ENCODE data around the gene PANK4. TPM values are rescaled to one million over a fixed set of nuclear protein-coding genes. Genes with fewer than 3 reads are reported as not detected.
A peak's percentile ranks its signal among the peaks of the same experiment; 100 is the strongest.

The PANK4 gene
- total and polyA plus RNA-seq, 9 of the 15 experiments (the other 6 are each of a cell fraction or from before 2014, with no cell fraction given) = 0.93 to 55.6 (median 31.5) TPM

GRCh38 chr1:2513939-2514652 is 12.3 kb downstream of the PANK4 start:
- in situ Hi-C loops (cut with MboI) = no loop called here
- Histone ChIP-seq H3K9ac (ENCODE audit: insufficient read depth in 1 of 2, low read depth in 2 of 2, low read length in 2 of 2) (no peak overlapping the region), H3K27me3 (ENCODE audit: control insufficient read depth in 2 of 2, insufficient read depth in 2 of 2, low read length in 2 of 2) (no peaks in the 10 kb centered on the region), H3K4me2 (ENCODE audit: insufficient read depth, low read length) (no peak overlapping the region), H4K20me1 (replicated peaks; ENCODE audit: control insufficient read depth, insufficient read depth, low read length) (no peaks in the 10 kb centered on the region), H3K27ac (ENCODE audit: extremely low read depth, low read depth, low read length) (no peak overlapping the region), H3K79me2 (ENCODE audit: control insufficient read depth, insufficient read depth, low read length) (no peaks in the 10 kb centered on the region), H3K9me3 (replicated peaks; ENCODE audit: control insufficient read depth, insufficient read depth, low read depth, low read length) (no peaks in the 10 kb centered on the region), H3K4me1 (replicated peaks in 1 of 2; ENCODE audit: control insufficient read depth in 2 of 2, insufficient read depth in 2 of 2, low read length in 2 of 2) (peaks cover 0 to 36% of the 10 kb centered on the region in 2 experiments; a peak in 1 of 5 replicates), H2AFZ (ENCODE audit: low read depth, low read length) (no peak overlapping the region), H3K36me3 (ENCODE audit: control insufficient read depth, insufficient read depth, low read length) (peaks cover 97% of the 10 kb centered on the region; the same call in 2 of the 3 replicates), H3K4me3 (no peak overlapping the region), H3K9me1 (ENCODE audit: control insufficient read depth, insufficient read depth, low read length) (peaks cover 5% of the 10 kb centered on the region)
- intact Hi-C loops (cut with micrococcal nuclease) = no loop called here
- ChIA-PET POLR2A (interaction anchor here (2.6 kb wide), 1 partner anchor 11 kb away, joined by 11 read pairs; the partner anchor contains the start of gene PANK4), CTCF (ENCODE audit: low intra/inter-chr PET ratio) (no interaction called here)
- DNase-seq (ENCODE audit: extremely low read depth in 1 of 4, low spot score in 3 of 4) (no peak), FAIRE-seq (no peak), ATAC-seq (no peak)
- no TSS peak for BruUV-seq (replicated peaks)
- peak; percentile 61 for TF ChIP-seq POLR2G (IDR thresholded peaks at IDR 0.05; ENCODE audit: low read depth, low read length)
- no peak for TF ChIP-seq PTBP1 (IDR thresholded peaks at IDR 0.05; ENCODE audit: low read depth, low read length)
- no peak for TF ChIP-seq POLR3A (IDR thresholded peaks at IDR 0.05; ENCODE audit: borderline replicate concordance, extremely low read depth, insufficient read depth, insufficient read length)
- no peak for TF ChIP-seq MCM7 (IDR thresholded peaks at IDR 0.05)
- no peak for TF ChIP-seq GABPA (tag; conservative IDR thresholded peaks at IDR 0.05; ENCODE audit: low read depth)
- WGBS (ENCODE audit: insufficient coverage, low coverage, missing lambda C conversion rate) = 96% methylated on average over 37 of the region's 43 CpGs
